ENCODE data around the gene NMT1.

GRCh38 chr17:45101546-45101882 lies 40.4 kb downstream of the NMT1 start:
- TF ChIP-seq CTCF (IDR thresholded peaks at IDR 0.05; ENCODE audit: low read depth, low read length, poor library complexity, severe bottlenecking) (no peak), EZH2phosphoT487 (IDR thresholded peaks at IDR 0.05; ENCODE audit: borderline replicate concordance, low read length) (no peak)

All from DOHH2 (cell line).